Measurements from ENCODE around the gene EBLN1. TPM values are rescaled to one million over a fixed set of nuclear protein-coding genes. Genes with fewer than 3 reads are reported as not detected.

The EBLN1 gene
- total RNA-seq, 1 donor from 2014 or later, result not detected

- TF ChIP-seq CTCF (IDR thresholded peaks at IDR 0.05), result no peak
- H3K36me3 Mint-ChIP-seq (ENCODE audit: unreplicated experiment), result no peaks in the 10 kb centered on the region
- peaks cover 10% of the 10 kb centered on the region for H3K27me3 Mint-ChIP-seq (ENCODE audit: unreplicated experiment)
- no peaks in the 10 kb centered on the region for H3K9me3 Mint-ChIP-seq (ENCODE audit: unreplicated experiment)
- peaks cover 22% of the 10 kb centered on the region for H3K4me1 Mint-ChIP-seq (ENCODE audit: unreplicated experiment)
- H3K27ac Mint-ChIP-seq (ENCODE audit: unreplicated experiment), result peak overlapping the region; percentile 100
- H3K4me3 Mint-ChIP-seq (ENCODE audit: unreplicated experiment), result peak overlapping the region; percentile 95
- DNase-seq (ENCODE audit: extremely low spot score, unreplicated experiment), result no peak
Observed at GRCh38 chr10:22250897-22251660, 33.3 kb upstream of the EBLN1 start.

GRCh38 chr10:22247636-22248035 is 29.8 kb upstream of the EBLN1 start:
- H3K4me3 Mint-ChIP-seq (ENCODE audit: unreplicated experiment), result no peak overlapping the region
- no peak overlapping the region for H3K27ac Mint-ChIP-seq (ENCODE audit: unreplicated experiment)
- no peak for TF ChIP-seq CTCF (IDR thresholded peaks at IDR 0.05)
- peaks cover 1% of the 10 kb centered on the region for H3K27me3 Mint-ChIP-seq (ENCODE audit: unreplicated experiment)
- H3K36me3 Mint-ChIP-seq (ENCODE audit: unreplicated experiment), result no peaks in the 10 kb centered on the region
- H3K9me3 Mint-ChIP-seq (ENCODE audit: unreplicated experiment), result no peaks in the 10 kb centered on the region
- H3K4me1 Mint-ChIP-seq (ENCODE audit: unreplicated experiment), result peaks cover 26% of the 10 kb centered on the region
- DNase-seq (ENCODE audit: extremely low spot score, unreplicated experiment), result no peak

- no peak for DNase-seq (ENCODE audit: extremely low spot score, unreplicated experiment)
- Mint-ChIP-seq H3K27me3 (ENCODE audit: unreplicated experiment) (no peaks in the 10 kb centered on the region), H3K36me3 (ENCODE audit: unreplicated experiment) (no peaks in the 10 kb centered on the region), H3K27ac (ENCODE audit: unreplicated experiment) (no peak overlapping the region), H3K4me1 (ENCODE audit: unreplicated experiment) (peaks cover 24% of the 10 kb centered on the region), H3K4me3 (ENCODE audit: unreplicated experiment) (no peak overlapping the region), H3K9me3 (ENCODE audit: unreplicated experiment) (no peaks in the 10 kb centered on the region)
- no peak for TF ChIP-seq CTCF (IDR thresholded peaks at IDR 0.05)
Observed at GRCh38 chr10:22246680-22247391, 29.0 kb upstream of the EBLN1 start.

- no peak overlapping the region for H3K27ac Mint-ChIP-seq (ENCODE audit: unreplicated experiment)
- DNase-seq (ENCODE audit: extremely low spot score, unreplicated experiment), result no peak
- no peaks in the 10 kb centered on the region for H3K27me3 Mint-ChIP-seq (ENCODE audit: unreplicated experiment)
- peaks cover 14% of the 10 kb centered on the region for H3K4me1 Mint-ChIP-seq (ENCODE audit: unreplicated experiment)
- H3K36me3 Mint-ChIP-seq (ENCODE audit: unreplicated experiment), result peaks cover 1% of the 10 kb centered on the region
- no peak overlapping the region for H3K4me3 Mint-ChIP-seq (ENCODE audit: unreplicated experiment)
- TF ChIP-seq CTCF (IDR thresholded peaks at IDR 0.05), result no peak
- no peaks in the 10 kb centered on the region for H3K9me3 Mint-ChIP-seq (ENCODE audit: unreplicated experiment)
Observed at GRCh38 chr10:22245567-22245966, 27.8 kb upstream of the EBLN1 start.

- H3K27ac Mint-ChIP-seq (ENCODE audit: unreplicated experiment), result no peak overlapping the region
- peaks cover 1% of the 10 kb centered on the region for H3K36me3 Mint-ChIP-seq (ENCODE audit: unreplicated experiment)
- no peaks in the 10 kb centered on the region for H3K27me3 Mint-ChIP-seq (ENCODE audit: unreplicated experiment)
- DNase-seq (ENCODE audit: extremely low spot score, unreplicated experiment), result no peak
- H3K9me3 Mint-ChIP-seq (ENCODE audit: unreplicated experiment), result no peaks in the 10 kb centered on the region
- no peak for TF ChIP-seq CTCF (IDR thresholded peaks at IDR 0.05)
- H3K4me3 Mint-ChIP-seq (ENCODE audit: unreplicated experiment), result no peak overlapping the region
- H3K4me1 Mint-ChIP-seq (ENCODE audit: unreplicated experiment), result peaks cover 13% of the 10 kb centered on the region
Observed at GRCh38 chr10:22244855-22245254, 27.0 kb upstream of the EBLN1 start.
